ENCODE measurements around the gene STRAP. TPM values are rescaled to one million over a fixed set of nuclear protein-coding genes. Genes with fewer than 3 reads are reported as not detected.
A peak's percentile ranks its signal among the peaks of the same experiment; 100 is the strongest.

Gene STRAP
- total and polyA plus RNA-seq, 10 donors, result 41.9 to 68.8 (median 57.2) TPM

DNA sequence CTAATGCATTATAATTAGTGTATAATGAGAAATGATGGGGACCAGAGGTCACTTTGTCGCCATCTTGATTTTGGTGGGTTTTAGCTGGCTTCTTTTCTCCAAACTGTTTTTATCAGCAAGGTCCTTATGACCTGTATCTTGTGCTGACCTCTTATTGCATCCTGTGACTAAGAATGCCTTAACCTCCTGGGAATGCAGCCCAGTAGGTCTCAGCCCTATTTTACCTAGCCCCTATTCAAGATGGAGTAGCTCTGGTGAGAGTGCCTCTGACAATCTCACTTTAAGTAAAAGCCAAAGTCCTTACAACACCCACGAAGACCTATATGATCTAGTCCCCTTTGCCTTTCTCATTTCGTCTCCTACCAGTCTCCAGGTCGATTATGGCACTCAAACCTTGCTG, 28.3 kb upstream of the STRAP start:
- no peaks in the 10 kb centered on the region for H3K9me3 ChIP-seq
- TF ChIP-seq POLR2AphosphoS5 (IDR thresholded peaks at IDR 0.05) (no peak), POLR2A (IDR thresholded peaks at IDR 0.05) (no peak)
- TF ChIP-seq, protein P1, sequence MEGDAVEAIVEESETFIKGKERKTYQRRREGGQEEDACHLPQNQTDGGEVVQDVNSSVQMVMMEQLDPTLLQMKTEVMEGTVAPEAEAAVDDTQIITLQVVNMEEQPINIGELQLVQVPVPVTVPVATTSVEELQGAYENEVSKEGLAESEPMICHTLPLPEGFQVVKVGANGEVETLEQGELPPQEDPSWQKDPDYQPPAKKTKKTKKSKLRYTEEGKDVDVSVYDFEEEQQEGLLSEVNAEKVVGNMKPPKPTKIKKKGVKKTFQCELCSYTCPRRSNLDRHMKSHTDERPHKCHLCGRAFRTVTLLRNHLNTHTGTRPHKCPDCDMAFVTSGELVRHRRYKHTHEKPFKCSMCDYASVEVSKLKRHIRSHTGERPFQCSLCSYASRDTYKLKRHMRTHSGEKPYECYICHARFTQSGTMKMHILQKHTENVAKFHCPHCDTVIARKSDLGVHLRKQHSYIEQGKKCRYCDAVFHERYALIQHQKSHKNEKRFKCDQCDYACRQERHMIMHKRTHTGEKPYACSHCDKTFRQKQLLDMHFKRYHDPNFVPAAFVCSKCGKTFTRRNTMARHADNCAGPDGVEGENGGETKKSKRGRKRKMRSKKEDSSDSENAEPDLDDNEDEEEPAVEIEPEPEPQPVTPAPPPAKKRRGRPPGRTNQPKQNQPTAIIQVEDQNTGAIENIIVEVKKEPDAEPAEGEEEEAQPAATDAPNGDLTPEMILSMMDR (IDR thresholded peaks at IDR 0.05 in 8 of 11, conservative IDR thresholded peaks at IDR 0.05 in 3 of 11), result no peak
- no peaks in the 10 kb centered on the region for H3K36me3 ChIP-seq
- no peak overlapping the region for H3K27ac ChIP-seq
- DNase-seq, result no peak
- peaks cover 0 to 8% (median 0%) of the 10 kb centered on the region in 7 donors for H3K27me3 ChIP-seq (replicated peaks in 1 of 7)
- H3K4me3 ChIP-seq, result no peak overlapping the region
- intact Hi-C loops (cut with DNase I; ENCODE audit: low total_unique reads), result loop anchor here (10.0 kb wide), 1 partner anchor 579 kb away; no protein-coding TSS in a partner anchor
- peaks cover 0 to 3% (median 0%) of the 10 kb centered on the region in 6 donors for H3K4me1 ChIP-seq
- 77 to 89% (median 80%) methylated on average over 4 of the region's 4 CpGs for WGBS, 5 donors

DNA sequence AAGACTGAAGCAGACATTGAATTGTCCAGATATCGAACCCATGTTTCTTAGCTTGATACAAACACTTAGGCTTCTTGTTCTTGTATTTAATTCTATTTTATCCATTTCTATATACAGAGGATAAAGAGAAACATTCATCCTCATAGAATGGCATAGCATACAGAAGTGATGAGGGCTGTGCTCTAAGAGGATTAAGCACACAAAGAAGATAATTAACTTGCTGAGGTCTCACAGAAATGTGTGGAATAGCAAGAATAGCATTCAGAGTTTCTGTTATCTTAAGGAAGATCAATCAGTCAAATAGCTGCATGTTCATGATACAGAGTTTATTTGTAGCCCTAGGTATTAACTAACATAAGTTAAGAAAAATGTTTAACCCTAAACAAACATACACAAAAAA, 27.3 kb upstream of the STRAP start:
- 75 to 91% (median 83%) methylated on average over 1 of the region's 1 CpG for WGBS, 5 donors
- intact Hi-C loops (cut with DNase I; ENCODE audit: low total_unique reads), result loop anchor here (5.0 to 10.0 kb wide), 2 partner anchors 263 to 580 kb away; no protein-coding TSS in a partner anchor
- no peak for DNase-seq
- Histone ChIP-seq H3K4me3 (no peak overlapping the region), H3K36me3 (no peaks in the 10 kb centered on the region), H3K27ac (no peak overlapping the region), H3K4me1 (peaks cover 0 to 3% (median 0%) of the 10 kb centered on the region in 6 donors), H3K27me3 (replicated peaks in 1 of 7) (peaks cover 0 to 14% (median 0%) of the 10 kb centered on the region in 7 donors), H3K9me3 (no peaks in the 10 kb centered on the region)
- TF ChIP-seq, protein P1 (IDR thresholded peaks at IDR 0.05 in 8 of 11, conservative IDR thresholded peaks at IDR 0.05 in 3 of 11), result no peak
- TF ChIP-seq POLR2AphosphoS5 (IDR thresholded peaks at IDR 0.05) (no peak), POLR2A (IDR thresholded peaks at IDR 0.05) (no peak)

DNA sequence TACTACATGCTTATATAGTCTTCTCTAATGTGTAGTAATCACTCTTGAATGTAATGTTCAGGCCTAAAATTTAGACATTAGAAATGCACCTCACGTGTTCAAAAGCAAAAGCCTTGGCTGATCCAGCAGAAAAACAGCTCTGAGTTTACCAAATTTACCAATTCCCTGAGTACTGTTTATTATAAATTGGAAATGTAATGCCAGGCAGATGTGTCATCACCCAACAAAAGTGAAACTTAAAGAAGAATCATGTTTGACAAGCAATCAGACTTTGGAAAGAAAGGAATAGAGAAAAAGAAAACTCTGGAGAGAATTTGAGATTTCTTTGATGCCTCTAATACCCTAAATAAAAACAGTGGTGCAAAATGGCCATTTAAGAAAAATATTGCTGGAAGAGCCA, 26.5 kb upstream of the STRAP start:
- intact Hi-C loops (cut with DNase I; ENCODE audit: low total_unique reads), result loop anchor here (5.0 to 10.0 kb wide), 2 partner anchors 263 to 581 kb away; no protein-coding TSS in a partner anchor
- no peak for DNase-seq
- TF ChIP-seq POLR2A (IDR thresholded peaks at IDR 0.05) (no peak), POLR2AphosphoS5 (IDR thresholded peaks at IDR 0.05) (no peak)
- TF ChIP-seq, protein P1 (IDR thresholded peaks at IDR 0.05 in 8 of 11, conservative IDR thresholded peaks at IDR 0.05 in 3 of 11), result no peak
- H3K4me3 ChIP-seq, result no peak overlapping the region
- H3K4me1 ChIP-seq, result peaks cover 0 to 3% (median 0%) of the 10 kb centered on the region in 6 donors
- H3K27me3 ChIP-seq (replicated peaks in 1 of 7), result peaks cover 0 to 14% (median 0%) of the 10 kb centered on the region in 7 donors
- WGBS, 5 donors, result 75 to 90% (median 83%) methylated on average over 1 of the region's 1 CpG
- no peaks in the 10 kb centered on the region for H3K9me3 ChIP-seq
- H3K27ac ChIP-seq, result no peak overlapping the region
- no peaks in the 10 kb centered on the region for H3K36me3 ChIP-seq

DNA sequence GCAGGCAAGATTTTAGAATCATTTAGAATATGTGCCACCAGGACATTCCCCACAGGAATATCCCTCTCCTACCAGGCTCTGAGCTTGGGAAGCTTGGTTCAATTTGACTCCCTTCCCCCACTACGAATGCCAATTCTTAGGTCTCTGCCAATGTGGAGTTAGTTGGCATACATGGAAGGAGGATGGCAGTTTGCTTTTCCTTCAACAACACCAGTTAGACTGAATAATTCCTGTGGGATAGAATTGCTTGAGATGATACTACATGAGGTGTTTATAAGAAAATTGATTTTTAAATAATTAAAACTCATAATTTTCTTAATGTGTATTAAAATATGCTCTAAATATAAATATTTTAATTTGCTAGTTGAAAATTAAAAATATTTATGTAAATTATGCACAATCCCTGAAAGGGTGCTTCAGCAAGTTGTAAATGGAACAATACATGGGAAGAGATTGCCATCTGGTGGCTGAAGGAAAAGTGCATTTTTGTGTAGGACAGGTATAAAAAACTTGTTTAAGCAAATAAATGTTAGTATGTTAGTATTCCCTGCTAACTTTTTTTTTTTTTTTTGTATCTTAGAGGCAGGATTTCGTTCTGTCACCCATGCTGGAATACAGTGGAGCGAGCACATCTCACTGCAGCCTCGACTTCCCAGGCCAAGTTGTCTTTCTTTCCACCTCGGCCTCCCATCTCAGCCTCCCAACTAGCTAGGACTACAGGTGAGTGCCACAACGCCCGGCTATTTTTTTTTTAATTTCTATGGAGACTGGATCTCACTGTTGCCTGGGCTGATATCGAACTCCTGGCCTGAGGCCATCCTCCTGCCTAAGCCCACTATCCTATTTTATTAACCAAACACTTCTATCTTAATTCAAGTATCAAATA, 25.8 kb upstream of the STRAP start:
- no peaks in the 10 kb centered on the region for H3K9me3 ChIP-seq
- H3K27ac ChIP-seq, result no peak overlapping the region
- intact Hi-C loops (cut with DNase I; ENCODE audit: low total_unique reads), result loop anchor here (5.0 to 10.0 kb wide), 2 partner anchors 264 to 582 kb away; no protein-coding TSS in a partner anchor
- no peak overlapping the region for H3K4me3 ChIP-seq
- TF ChIP-seq POLR2A (IDR thresholded peaks at IDR 0.05) (no peak), POLR2AphosphoS5 (IDR thresholded peaks at IDR 0.05) (no peak)
- TF ChIP-seq, protein P1 (IDR thresholded peaks at IDR 0.05 in 8 of 11, conservative IDR thresholded peaks at IDR 0.05 in 3 of 11), result peak; percentile 30 to 79 (median 70)
- H3K4me1 ChIP-seq, result peaks cover 0 to 3% (median 0%) of the 10 kb centered on the region in 6 donors
- H3K36me3 ChIP-seq, result no peaks in the 10 kb centered on the region
- 46 to 54% (median 50%) methylated on average over 8 of the region's 8 CpGs for WGBS, 5 donors
- peaks cover 0 to 14% (median 0%) of the 10 kb centered on the region in 7 donors for H3K27me3 ChIP-seq (replicated peaks in 1 of 7)
- DNase-seq, result no peak

Data from spleen (tissue), 11 donors.